T-helper 2 cell treated with Interferon-gamma antibody and Interleukin-4, amounts not matched to agents 100 ng/mL and 5 ng/mL, for 36 hours (primary cell): ENCODE measurements around the gene HES3. TPM values are rescaled to one million over a fixed set of nuclear protein-coding genes. Genes with fewer than 3 reads are reported as not detected.

Source experiments
- intact Hi-C: fragments of 100-400 bp; cut with micrococcal nuclease; formaldehyde crosslinking; loops from one replicate; pipeline ENCODE4 v1.15.1; 2023
- total RNA-seq: library from RNA; stranded (reverse); gene quantifications from 2 replicates; pipeline ENCODE4 v1.2.3, GENCODE V29; 2022

HES3 gene
- total RNA-seq, 1 donor from 2014 or later, result not detected

DNA sequence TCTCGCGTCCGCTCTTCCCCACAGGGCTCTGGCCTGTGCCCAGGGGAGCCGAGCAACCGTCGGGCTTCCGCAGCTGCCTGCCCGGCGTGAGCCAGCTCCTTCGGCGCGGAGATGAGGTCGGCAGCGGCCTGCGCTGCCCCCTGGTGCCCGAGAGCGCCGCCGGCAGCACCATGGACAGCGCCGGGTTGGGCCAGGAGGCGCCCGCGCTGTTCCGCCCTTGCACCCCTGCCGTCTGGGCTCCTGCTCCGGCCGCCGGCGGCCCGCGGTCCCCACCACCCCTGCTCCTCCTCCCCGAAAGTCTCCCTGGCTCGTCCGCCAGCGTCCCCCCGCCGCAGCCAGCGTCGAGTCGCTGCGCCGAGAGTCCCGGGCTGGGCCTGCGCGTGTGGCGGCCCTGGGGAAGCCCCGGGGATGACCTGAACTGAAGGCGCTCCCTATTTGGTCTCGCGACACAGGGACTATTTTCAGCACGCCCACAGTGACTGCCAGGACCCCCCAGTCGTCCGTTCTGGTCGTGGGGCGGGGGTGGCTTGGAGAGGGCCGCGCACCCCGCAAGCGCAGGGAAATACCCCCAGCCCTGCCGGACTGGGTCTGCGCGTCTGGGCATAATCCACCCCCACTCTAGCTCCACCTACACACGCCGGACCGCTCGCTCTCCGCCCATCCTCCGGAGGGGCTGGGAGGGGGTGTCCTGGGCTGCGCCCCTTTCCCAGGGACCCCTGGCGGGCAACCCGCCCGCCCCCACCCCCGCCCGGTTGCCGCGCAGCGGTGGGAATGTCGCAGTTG is 1.3 kb downstream of the HES3 start:
- intact Hi-C loops, result loop anchor here (2.0 to 10.0 kb wide), 3 partner anchors 16 to 360 kb away; partner anchors contain the start of genes GPR153 and KLHL21

DNA sequence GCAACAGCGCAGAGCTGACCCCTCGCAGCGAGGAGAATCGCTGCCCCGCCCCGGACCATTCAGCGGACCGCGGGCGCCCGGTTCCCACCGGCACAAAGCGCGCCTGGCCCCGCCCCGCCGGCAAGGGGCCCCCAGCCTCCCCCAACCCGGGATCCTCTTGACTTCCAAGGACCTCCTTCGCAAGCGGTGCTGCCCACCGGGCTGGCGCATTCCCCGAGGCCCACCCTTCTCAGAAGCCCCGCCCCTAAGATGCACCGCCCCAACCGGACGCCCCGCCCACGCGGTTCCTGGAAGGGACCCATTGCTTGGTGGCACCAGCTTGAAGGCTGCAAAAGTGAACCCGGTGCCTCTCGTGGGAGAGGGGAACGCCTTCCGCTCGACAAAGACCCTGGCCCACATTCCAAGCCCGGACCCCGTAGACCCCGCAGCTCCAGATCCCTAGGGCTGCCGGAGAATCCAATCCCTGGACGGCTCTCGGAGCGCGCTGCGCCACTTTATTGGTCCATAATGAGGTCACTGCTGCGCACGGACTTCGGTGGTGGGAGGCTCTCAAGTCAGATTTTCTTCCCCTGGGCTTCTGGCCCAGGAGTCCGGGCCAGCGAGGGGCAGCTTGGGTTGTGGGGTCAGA is 2.0 kb downstream of the HES3 start:
- intact Hi-C loops, result loop anchor here (1.0 to 10.0 kb wide), 7 partner anchors 15 to 359 kb away; partner anchors contain the start of genes GPR153 and KLHL21

DNA sequence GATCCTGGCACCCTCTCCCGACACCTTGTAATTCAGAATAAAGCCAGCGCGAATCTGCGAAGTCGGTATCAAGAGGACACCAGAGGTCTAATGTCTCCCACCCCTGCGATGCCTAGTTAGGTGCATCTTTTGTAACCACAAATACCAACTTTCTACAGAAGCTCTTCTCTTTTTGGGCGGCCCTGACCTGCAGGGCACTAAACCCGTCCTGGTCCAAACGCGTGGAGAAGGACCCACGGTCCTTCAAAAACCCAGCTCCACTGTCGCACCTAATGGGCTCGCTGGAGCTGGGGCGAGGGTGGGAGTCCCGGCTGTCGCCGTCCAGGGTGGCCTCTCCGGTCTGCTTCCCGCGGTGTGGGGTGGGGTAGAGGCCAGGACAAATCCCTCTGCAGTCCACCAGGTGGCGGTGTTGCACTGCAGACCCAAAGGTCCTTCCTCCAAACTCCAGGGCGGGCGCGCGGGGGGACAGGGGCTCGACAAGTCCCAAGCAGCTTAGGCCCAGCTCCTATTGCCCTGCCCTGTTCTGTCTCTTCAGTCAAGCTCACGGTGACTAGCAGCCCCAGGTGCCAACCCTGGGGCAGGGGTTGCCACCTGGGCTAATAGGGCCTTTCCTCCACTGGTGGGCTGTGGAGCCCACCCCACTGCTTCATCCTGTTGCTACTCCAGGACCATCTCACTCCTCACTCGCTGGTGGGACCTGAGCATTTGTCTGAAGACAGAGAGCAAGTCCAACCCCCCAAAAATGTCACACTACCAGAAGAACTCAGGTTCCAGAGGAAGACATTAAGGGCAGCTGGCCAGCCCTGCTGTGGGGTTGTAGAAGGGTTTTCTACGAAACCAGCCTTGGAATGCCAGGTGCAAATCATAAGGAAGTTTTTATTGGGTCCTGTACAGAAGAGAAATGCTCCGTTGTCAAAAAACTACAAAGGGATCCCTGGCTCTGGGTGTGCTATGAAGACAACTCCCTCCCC is 2.8 kb downstream of the HES3 start:
- intact Hi-C loops, result loop anchor here (1.0 to 10.0 kb wide), 5 partner anchors 97 to 358 kb away; partner anchors contain the start of gene KLHL21

DNA sequence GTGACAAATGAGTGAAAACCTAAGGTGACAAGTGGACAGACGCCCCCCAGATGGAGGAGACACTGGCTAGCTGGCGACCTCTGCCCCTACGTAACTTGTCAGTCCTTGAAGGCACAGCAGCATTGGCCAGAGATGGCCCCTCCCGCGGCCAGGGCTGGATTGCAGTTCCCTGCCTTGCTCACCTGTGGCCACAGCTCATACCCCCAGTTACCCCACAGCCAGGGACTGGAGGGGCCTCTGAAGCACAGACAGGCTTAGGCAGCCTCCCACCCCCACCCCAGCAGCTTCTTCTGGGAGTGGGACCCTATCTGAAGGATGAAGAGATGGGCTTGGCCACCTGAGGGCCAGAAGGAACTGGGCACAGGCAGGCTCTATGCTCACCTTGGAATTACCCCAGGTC is 3.7 kb downstream of the HES3 start:
- intact Hi-C loops, result loop anchor here (10.0 kb wide), 1 partner anchor 357 kb away; the partner anchor contains the start of gene KLHL21

DNA sequence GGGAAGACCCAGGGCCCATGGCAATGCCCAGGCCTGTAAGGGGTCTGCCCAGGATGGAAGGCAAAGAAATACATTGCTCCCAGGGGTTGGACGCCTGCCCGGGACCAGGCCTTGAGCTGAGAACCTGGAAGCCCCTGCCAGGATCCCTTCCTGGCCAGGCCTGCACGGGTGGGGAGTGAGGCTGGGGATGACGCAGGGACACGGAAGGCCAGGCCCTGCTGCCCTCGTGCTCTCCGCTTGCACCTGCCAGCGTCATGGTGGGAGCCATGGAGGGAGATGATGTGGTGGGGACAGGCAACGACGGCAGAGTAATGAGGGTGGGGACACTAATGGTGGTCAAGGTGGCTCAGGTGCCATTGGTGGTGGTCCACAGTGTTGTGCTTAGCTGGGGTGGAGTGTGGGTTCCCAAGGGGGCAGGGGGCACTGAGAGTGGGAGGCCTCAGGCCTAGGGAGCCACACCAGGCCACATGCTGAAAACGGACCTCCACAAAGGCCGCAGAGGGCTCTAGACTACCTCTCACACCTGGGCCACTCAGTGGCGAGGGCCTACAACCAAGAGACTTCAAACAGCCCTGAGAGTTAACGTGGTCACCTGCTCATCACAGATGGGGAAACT is 4.3 kb downstream of the HES3 start:
- intact Hi-C loops, result loop anchor here (10.0 kb wide), 1 partner anchor 357 kb away; the partner anchor contains the start of gene KLHL21

DNA sequence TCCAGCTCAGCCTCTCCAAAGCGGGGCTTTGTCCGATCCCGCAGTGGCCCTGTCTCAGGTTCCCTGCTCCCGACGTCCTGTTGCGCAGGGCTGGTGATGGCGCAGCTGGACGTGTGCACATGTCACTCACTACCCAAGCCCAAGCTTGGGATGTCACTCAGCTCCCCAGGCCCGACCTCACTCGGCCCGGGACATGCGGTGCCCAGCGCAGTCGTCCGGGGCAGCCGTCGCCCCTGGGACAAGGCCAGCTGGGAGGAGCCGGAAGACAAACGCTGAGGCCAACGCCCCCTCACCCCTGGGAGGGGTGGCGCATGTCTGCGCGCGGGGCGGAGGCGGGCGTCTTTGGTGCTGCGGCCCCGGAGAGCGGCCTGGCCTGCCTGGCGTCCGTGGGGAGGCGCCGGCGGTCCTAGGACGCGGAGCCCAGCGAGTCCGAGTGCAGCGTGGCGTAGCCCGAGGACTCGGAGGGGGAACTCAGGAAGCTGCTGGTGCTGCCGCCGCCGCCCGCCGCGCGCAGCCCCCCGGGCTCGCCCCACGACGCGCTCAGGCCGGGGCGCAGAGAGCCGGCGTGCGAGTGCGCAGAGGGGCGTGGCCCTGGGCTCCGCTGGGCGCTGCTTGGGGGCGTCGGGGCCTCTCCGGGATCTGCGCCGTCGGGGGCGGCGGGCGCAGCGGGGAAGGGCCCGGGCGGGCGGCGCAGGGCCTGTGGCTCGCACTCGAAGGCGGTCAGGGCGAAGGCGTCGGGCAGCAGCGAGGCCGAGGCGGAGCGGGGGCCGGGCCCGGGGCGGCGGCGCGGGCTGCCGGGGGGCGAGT is 5.2 kb downstream of the HES3 start:
- intact Hi-C loops, result loop anchor here (10.0 kb wide), 1 partner anchor 356 kb away; the partner anchor contains the start of gene KLHL21

DNA sequence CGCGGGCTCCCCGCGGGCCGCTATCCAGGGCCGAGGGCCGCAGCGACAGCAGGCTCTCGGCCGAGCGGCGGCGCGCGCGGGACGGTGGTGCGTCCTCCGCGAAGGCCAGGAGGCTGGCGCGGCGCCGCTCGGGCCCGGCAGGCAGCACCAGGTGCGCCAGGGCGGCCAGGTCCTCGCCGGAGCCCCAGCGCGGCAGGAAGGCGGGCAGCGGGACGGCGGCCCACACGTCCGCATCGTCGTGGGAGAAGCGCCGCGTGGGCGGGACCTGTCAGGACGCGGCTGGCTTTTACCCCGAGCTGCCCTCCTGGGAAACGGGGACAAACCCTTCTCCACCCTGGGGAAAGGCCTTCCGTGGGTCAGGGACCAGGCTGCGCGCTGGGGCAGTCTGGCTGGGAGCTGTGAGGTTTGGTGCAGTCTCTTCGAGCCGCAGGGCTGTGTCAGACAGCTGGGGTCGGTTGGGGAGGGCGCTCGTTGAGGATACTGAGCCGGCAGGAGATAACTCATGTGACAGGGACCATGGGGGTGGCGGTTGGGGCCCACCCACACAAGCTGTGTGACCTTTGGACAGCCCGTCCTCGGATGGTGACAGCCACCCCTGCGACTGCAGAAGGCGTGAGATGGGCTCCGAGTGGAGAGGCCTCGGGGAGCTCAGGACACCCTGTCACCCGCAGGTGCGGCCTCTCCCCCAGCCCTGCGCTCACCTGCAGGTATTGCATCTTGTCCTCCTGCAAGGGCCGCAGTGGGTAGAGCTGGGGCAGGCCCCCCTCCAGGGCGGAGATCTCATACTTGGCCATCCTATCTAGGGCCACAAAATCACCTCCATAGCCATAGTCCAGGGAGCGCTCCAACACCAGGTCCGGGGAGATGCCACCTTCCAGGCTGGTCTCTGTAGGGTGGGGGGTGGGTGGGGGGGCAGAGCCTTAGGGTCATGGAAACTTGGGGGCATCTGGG is 6.0 kb downstream of the HES3 start:
- intact Hi-C loops, result loop anchor here (10.0 kb wide), 1 partner anchor 355 kb away; the partner anchor contains the start of gene KLHL21

DNA sequence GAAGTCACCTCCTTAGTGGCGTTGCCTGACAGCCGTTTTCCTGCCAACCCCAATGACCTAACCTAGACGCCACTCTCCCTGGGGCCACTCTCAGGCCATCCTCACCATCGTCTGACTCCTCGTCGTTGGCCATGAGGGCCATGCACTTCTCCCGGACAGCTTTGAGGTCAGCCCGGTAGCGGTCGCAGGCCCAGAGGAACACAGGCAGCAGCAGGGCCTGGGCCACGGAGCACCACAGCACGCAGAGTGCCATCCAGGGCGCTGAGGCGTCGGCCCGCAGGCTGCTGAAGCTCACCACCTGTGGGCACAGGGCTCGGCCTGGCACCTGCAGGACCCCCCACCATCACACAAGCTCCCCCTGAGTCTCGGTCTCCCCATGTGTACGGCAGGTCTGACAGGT is 7.3 kb downstream of the HES3 start:
- intact Hi-C loops, result no loop called here

DNA sequence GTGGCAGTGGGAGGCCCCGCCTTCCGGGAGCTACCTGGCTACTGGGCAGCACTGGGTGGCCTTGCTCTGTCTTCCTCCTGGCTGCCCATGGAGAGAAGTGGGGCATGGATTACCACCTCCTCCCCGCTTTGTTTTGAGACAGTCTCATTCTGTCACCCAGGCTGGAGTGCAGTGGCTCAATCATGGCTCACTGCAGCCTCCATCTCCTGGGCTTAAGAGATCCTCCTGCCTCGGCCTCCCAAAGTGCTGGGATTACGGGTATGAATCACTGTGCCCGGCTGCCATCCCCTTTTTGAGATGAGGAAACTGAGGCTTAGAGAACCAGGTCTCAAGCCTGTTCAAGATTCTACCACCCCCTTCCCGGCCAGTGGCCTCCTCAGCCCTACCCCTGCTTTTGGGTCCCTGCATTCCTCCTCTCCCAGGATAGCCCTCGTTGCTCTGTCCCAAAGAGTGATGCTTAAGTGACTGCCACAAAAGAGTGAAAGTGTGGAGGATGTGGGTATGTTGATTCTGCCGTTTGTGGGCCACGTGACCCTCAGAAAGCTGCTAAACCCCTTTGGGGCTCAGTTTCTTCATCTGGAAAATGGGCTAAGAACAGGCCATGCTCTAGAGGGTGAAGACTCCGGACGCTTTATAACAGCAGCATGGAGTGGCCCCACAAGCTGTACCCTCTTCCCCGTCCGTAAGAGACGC is 7.8 kb downstream of the HES3 start:
- intact Hi-C loops, result no loop called here

DNA sequence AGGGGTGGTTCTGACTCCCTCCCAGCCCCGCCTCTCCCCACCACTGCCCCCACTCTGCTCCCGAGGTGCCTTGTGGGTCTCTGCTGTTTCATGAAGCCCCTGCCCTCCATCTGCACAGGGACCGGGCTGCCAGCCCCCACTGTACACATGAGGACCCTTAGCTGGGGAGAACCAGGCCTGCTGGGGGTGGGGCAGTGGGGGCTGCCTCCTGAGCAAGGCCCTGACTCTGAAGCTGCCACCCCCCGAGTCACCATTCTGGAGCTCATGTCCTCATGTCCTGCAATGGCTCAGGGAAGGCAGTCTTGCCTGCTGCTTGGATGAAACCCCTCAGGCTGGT is 8.4 kb downstream of the HES3 start:
- intact Hi-C loops, result no loop called here

DNA sequence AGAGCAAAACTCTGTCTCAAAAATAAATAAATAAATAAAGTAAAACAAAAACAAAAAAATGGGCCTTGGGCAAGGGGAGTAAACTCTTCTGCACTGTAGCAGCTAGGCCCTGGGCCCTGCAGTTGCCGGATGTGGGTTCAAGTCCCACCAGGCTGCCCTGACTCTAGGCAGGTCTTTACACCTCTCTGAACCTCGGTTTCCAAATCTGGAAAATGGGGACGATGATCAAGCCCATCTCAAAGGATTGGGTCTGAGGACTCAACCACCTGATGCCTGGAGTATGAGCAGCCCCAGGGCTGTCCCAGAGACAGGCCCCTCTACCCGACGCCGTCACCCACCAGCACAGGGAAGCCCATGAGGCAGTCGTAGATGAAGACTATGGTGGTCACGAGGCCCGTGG is 9.4 kb downstream of the HES3 start:
- intact Hi-C loops, result no loop called here

DNA sequence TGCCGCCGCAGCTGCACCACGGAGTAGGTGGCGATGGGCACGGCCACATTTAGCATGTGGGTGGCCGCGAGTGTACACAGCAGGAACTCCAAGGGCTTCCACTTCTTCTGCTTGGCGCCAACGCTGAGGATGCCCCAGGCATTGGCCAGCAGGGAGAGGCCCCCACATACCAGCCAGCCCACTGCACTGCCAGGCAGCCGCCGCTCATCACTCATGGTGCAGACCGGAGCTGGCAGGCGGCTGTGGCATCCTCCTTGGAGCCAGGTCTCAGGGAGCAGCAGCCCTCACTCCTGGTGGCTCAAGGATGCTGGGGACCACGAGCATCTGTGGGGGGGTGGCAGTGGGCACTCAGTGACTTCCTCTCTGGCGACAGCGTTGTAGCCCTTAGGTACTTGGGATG is 10.7 kb downstream of the HES3 start:
- intact Hi-C loops, result no loop called here

DNA sequence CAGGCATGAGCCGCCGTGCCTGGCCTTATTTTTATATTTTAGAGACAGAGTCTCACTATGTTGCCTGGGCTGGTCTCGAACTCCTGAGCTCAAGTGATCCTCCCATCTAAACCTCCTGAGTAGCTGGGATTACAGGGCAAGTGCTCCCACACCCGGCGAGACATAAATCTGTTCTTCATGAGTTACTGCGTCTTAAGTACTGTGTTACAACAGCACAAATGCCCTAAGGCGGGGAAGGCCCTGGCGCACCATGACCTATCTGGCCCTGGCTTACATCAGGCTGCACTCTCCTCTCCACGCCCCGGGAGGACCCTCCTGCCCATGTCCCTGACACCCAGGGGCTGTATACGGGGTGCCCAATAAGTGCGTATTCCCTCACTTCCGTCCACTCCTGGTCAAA is 12.7 kb downstream of the HES3 start:
- intact Hi-C loops, result no loop called here

DNA sequence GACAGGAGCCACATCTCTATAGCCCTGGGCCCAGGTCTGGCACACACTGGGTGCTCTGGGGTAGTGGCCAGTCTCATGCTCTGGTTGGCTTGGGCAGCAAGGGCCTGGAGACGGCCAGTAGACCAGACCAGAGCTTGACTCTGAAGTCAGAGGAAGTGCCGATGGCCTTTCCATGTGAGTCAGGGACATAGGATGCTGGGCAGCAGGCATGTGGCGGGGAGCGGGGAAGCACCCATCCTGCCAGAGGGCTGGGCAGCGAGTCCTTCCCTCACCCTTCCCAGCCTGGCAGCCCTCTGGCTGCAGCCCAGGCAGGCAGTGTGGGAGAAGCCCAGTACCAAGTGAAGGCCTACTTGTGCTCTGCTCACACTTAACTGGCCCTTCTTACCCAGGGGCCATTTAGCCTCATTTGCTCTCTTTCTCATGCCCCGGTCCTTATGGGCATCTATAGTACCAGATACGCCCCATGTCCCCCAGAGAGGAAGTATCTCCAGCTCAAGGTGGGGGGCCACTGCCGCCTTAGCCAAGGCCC is 13.6 kb downstream of the HES3 start:
- intact Hi-C loops, result no loop called here

DNA sequence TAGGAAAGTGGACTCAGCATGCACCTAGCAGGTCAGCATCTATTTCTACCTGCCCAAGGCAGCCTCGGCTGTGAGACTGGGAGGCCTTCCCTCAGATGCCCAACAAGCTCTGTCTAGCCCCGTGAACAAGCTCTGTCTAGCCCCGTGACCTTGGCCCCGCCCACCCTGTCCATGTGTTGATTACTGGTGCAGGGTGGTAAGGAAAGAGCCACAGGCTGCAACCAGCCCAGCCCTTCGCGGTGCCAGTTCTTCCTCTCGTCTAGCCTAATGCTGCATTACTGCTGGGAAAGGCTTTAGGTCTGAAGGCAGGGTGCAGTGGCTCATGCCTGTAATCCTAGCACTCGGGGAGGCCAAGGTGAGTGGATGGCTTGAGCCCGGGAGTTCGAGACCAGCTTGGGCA is 14.7 kb downstream of the HES3 start:
- intact Hi-C loops, result no loop called here

DNA sequence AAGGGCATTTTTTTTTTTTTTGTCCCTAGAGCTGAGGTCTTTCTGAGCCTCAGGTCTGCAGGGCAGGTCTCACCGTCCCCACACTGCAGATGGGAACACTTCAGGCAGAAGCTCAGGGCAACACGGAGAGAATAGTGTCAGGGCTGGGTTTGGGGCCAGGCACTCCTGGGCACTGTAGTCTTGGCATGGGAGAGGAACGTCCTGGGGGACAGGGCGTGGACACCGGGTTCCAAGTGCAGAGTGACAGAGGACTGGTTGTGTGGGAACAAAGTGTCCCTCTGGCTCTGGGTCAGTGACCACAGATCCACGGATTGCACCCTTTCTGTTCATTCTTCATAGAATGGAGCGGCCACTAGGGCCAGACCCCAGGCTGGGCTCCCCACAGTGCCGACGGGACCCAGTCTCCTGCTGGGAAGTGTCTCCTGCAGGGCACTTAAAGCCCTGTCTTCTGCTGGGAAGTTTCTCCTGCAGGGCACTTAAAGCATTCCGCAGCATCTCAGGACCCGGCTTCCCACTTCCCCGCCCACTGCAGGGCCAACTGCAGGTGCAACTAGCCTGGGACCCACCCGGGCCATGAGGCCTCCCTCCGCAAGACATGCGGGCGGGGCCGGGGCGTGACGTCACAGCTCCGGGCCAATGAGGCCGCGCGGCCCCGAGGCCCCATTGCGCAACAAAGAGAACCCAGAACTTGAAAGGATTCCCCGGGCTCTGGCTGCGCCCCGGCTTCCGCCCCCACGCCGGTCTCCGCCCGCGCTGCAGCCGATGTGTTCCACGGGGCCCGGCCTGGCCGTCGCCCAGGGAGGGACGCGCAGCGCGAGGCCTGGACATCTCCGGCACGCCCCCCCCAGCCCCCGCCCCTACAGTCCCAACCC is 15.7 kb downstream of the HES3 start:
- intact Hi-C loops, result loop anchor here (2.0 kb wide), 1 partner anchor 15 kb away; the partner anchor contains the start of gene HES3

DNA sequence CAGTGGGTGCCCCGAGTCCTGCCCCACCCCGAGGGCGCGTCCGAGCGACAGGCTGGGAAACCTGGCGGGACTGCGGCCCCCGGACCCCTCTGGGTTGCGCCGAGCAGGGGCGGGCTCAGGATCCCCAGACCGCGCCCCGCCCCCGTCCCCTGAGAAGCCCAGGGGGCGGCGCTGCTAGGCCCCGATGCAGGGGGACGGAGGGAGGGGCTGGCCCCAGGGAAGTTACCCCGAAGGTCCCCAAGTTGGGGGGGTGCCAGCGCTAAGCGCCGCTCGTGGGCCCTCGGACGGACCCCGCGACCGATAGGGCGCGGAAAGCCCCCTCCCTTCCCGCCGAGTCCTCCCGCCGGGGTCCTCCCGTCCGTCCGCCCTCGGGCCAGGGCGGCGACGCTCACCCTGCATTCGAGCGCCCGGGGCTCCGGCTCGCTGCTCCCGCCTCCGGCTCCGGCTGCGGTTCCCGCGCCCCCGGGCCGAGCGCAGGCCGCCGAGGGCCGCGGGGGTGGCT is 16.5 kb downstream of the HES3 start:
- intact Hi-C loops, result loop anchor here (2.0 kb wide), 1 partner anchor 16 kb away; the partner anchor contains the start of gene HES3
